ENCODE measurements around the gene IL10RB. TPM values are rescaled to one million over a fixed set of nuclear protein-coding genes. Genes with fewer than 3 reads are reported as not detected.

The IL10RB gene
- total RNA-seq, 6 experiments from 2014 or later, result 10.5 to 24.2 (median 20.3) TPM

- DNase-seq (no peak), ATAC-seq (peak in 1 of 4 donors; percentile 20)
- no peak overlapping the region for H3K27ac ChIP-seq
- WGBS (ENCODE audit: insufficient coverage, low coverage, low lambda C conversion rate, missing lambda C conversion rate), result 83% methylated on average over 2 of the region's 3 CpGs
- intact Hi-C loops (cut with DNase I), result no loop called here
- peaks cover 0 to 24% (median 10%) of the 10 kb centered on the region in 4 donors for H3K4me1 ChIP-seq
- no peaks in the 10 kb centered on the region for H3K27me3 ChIP-seq
- no peak for TF ChIP-seq POLR2A (IDR thresholded peaks at IDR 0.05)
- no peak for TF ChIP-seq CTCF (IDR thresholded peaks at IDR 0.05)
- no peak overlapping the region for H3K4me3 ChIP-seq
- H3K36me3 ChIP-seq, result peaks cover 0 to 7% (median 0%) of the 10 kb centered on the region in 4 donors
- no peaks in the 10 kb centered on the region for H3K9me3 ChIP-seq
These were observed 64.6 kb downstream of the IL10RB start for GRCh38 chr21:33330726-33331125.

DNA sequence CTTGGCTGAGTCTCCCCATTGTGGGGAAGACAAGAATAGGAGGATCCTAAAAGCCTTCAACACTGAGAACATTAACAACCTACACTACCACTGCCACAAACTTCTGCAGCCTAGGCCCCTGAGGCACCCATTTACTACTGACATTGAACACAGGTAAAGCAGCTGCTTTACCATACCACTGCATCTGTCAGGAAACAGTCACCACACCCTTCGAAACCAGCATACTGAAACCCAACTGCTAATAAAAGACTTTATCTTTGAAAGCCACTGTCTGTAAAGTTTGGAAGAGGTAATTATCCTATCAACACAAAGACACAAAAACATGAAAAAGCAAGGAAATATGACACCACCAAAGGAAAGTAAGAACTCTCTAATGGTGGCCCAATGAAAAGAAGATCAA is 66.0 kb downstream of the IL10RB start:
- peaks cover 0 to 10% (median 4%) of the 10 kb centered on the region in 4 donors for H3K4me1 ChIP-seq
- intact Hi-C loops (cut with DNase I), result no loop called here
- no peak overlapping the region for H3K4me3 ChIP-seq
- H3K27ac ChIP-seq, result no peak overlapping the region
- ATAC-seq (no peak), DNase-seq (no peak)
- H3K9me3 ChIP-seq, result no peaks in the 10 kb centered on the region
- H3K36me3 ChIP-seq, result peaks cover 0 to 11% (median 0%) of the 10 kb centered on the region in 4 donors
- H3K27me3 ChIP-seq, result no peaks in the 10 kb centered on the region
- TF ChIP-seq CTCF (IDR thresholded peaks at IDR 0.05) (no peak), POLR2A (IDR thresholded peaks at IDR 0.05) (no peak)
- 88% methylated on average over 1 of the region's 1 CpG for WGBS (ENCODE audit: insufficient coverage, low coverage, low lambda C conversion rate, missing lambda C conversion rate)

DNA sequence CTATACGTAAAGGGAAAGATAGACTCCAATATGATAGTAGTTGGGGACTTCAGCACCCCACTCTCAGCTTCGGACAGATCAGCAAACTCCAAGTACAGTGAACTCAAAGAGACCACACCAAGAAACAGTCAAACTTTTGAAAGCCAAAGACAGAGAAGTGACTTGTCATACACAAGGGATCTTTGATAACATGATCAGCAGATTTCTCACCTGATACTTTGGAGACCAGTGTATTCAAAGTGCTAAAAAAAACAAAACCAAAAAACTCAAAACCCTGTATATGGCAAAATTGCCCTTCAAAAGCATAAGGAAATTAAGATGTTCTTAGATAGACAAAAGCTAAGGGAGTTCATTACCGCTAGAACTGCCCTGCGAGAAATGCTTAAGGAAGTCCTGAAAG is 68.0 kb downstream of the IL10RB start:
- Histone ChIP-seq H3K27ac (no peak overlapping the region), H3K4me1 (no peaks in the 10 kb centered on the region), H3K9me3 (no peaks in the 10 kb centered on the region), H3K27me3 (no peaks in the 10 kb centered on the region), H3K4me3 (no peak overlapping the region), H3K36me3 (peaks cover 0 to 19% (median 1%) of the 10 kb centered on the region in 4 donors)
- no peak for ATAC-seq
- TF ChIP-seq POLR2A (IDR thresholded peaks at IDR 0.05) (no peak), CTCF (IDR thresholded peaks at IDR 0.05) (no peak)
- WGBS (ENCODE audit: insufficient coverage, low coverage, low lambda C conversion rate, missing lambda C conversion rate), result 81% methylated on average over 4 of the region's 4 CpGs
- no peak for DNase-seq
- intact Hi-C loops (cut with DNase I), result no loop called here

GRCh38 chr21:33334824-33335223 is 68.7 kb downstream of the IL10RB start:
- H3K4me3 ChIP-seq, result no peak overlapping the region
- ATAC-seq, result peak in 2 of 4 donors; percentile 30 to 58
- no peaks in the 10 kb centered on the region for H3K9me3 ChIP-seq
- intact Hi-C loops (cut with DNase I), result no loop called here
- no peak overlapping the region for H3K27ac ChIP-seq
- 100% methylated on average over 2 of the region's 2 CpGs for WGBS (ENCODE audit: insufficient coverage, low coverage, low lambda C conversion rate, missing lambda C conversion rate)
- no peaks in the 10 kb centered on the region for H3K4me1 ChIP-seq
- no peak for TF ChIP-seq POLR2A (IDR thresholded peaks at IDR 0.05)
- no peak for TF ChIP-seq CTCF (IDR thresholded peaks at IDR 0.05)
- no peak for DNase-seq
- peaks cover 0 to 19% (median 1%) of the 10 kb centered on the region in 4 donors for H3K36me3 ChIP-seq
- no peaks in the 10 kb centered on the region for H3K27me3 ChIP-seq

DNA sequence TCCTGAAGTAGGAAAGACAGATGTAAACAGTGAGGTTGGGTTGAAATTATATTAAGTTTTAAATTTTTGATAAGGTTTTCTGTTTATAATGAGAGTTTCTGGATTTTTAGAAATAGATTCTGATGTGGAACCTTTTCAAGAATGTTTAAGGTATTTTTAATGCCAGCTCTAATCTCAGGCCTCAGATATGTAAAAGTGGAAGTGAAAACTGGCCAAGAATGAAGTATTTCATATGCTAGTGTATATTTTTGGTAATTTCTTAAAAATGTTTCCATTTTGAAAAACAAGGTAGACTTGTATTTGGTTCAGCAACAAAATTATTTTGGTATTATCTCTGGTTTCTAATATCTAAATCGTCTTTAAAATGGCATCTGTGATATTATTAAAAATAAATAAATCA is 73.0 kb downstream of the IL10RB start:
- WGBS (ENCODE audit: insufficient coverage, low coverage, low lambda C conversion rate, missing lambda C conversion rate), result 86% methylated on average over 1 of the region's 1 CpG

More for the DNA sequence above, 73.0 kb downstream of the IL10RB start:
- Histone ChIP-seq H3K9me3 (no peaks in the 10 kb centered on the region), H3K27ac (no peak overlapping the region), H3K4me3 (no peak overlapping the region), H3K36me3 (peaks cover 0 to 43% (median 9%) of the 10 kb centered on the region in 4 donors), H3K27me3 (no peaks in the 10 kb centered on the region), H3K4me1 (no peaks in the 10 kb centered on the region)
- TF ChIP-seq POLR2A (IDR thresholded peaks at IDR 0.05), result no peak
- no peak for TF ChIP-seq CTCF (IDR thresholded peaks at IDR 0.05)
- DNase-seq (no peak), ATAC-seq (no peak)
- intact Hi-C loops (cut with DNase I), result no loop called here

Data from right lobe of liver (tissue), 6 donors.